HCT116 (cell line): ENCODE data around the gene ZC3H15. TPM values are rescaled to one million over a fixed set of nuclear protein-coding genes. Genes with fewer than 3 reads are reported as not detected.

Source experiments
- ATAC-seq: fragments of 200-7000 bp; cut with Tn5 transposase; 2 replicates; pipeline ENCODE4 v1.9.1; 2020; ENCODE audit warnings: mild to moderate bottlenecking, moderate library complexity
- BruUV-seq: library from RNA; stranded (reverse); fragments of 400-500 nt; replicated peaks from 2 replicates; lab custom pipeline; 2021; lab: Mats Ljungman, UMichigan
- CTCF ChIA-PET: fragments of 300-600 bp; sonication (Branson Sonifier 250); formaldehyde crosslinking; loops from one replicate; lab custom pipeline; 2021; ENCODE audit warnings: antibody characterized with exemption; lab: Charles Lee
- POLR2A ChIA-PET: fragments of 300-600, 350-600 bp; sonication (Branson Sonifier 250); formaldehyde crosslinking; loops from one replicate; lab custom pipeline; 2021; ENCODE audit warnings: antibody characterized with exemption; lab: Charles Lee
- RAD21 ChIA-PET, 2 experiments: fragments of 300-600 bp; sonication (Branson Sonifier 250); formaldehyde crosslinking; loops; one replicate each; lab custom pipeline; 2023; ENCODE audit warnings: low total read pairs in 2 of 2; ENCODE audit not compliant: uncharacterized antibody in 2 of 2, unreplicated experiment in 2 of 2, low non-redundant PET in 1 of 2; lab: Charles Lee
- DNase-seq: peaks from one replicate; pipeline ENCODE4 v3.0.0-alpha.2; 2010; ENCODE audit warnings: low read depth, low spot score
- H2AFZ ChIP-seq: fragments of 200-600 bp; shearing (Covaris generic), sonication (generic); 2 replicates; pipeline ENCODE4 v1.6.1; 2017; ENCODE audit warnings: low read depth, mixed run types, mixed read lengths, antibody characterized with exemption, low read length; ENCODE audit not compliant: poor library complexity, severe bottlenecking
- H3K27ac ChIP-seq: 2 replicates; pipeline ENCODE4 v1.5.1; 2012; ENCODE audit warnings: low read depth, low read length
- H3K27me3 ChIP-seq: fragments of 200-600 bp; sonication (generic); 2 replicates; pipeline ENCODE4 v1.6.1; 2016; ENCODE audit warnings: mixed run types, low read length, mixed read lengths; ENCODE audit not compliant: insufficient read depth
- H3K36me3 ChIP-seq, 2 experiments: fragments of 200-500 bp in 1 of 2; fragments of 200-600 bp in 1 of 2; sonication (Bioruptor generic) in 1 of 2; sonication (generic) in 1 of 2; 2 replicates each; pipeline versions ENCODE4 v1.5.1 to v1.6.1; 2014 to 2016; ENCODE audit warnings: low read length in 2 of 2, inconsistent platforms in 1 of 2, mixed read lengths in 1 of 2, mixed run types in 1 of 2; ENCODE audit not compliant: insufficient read depth in 2 of 2, control insufficient read depth in 1 of 2
- H3K4me1 ChIP-seq, 2 experiments: fragments of 200-600 bp in 1 of 2; sonication (generic) in 1 of 2; 2 replicates each; pipeline versions ENCODE4 v1.5.1 to v1.6.1; 2012 to 2017; ENCODE audit warnings: low read length in 2 of 2, inconsistent platforms in 1 of 2, mild to moderate bottlenecking in 1 of 2, mixed read lengths in 1 of 2, mixed run types in 1 of 2, moderate library complexity in 1 of 2; ENCODE audit not compliant: insufficient read depth in 2 of 2, control insufficient read depth in 1 of 2
- H3K4me2 ChIP-seq: fragments of 200-600 bp; sonication (generic); 2 replicates; pipeline ENCODE4 v1.6.1; 2017; ENCODE audit warnings: mixed run types, low read length, mixed read lengths
- H3K4me3 ChIP-seq, 2 experiments: fragments of 200-600 bp in 1 of 2; sonication (generic) in 1 of 2; replicated peaks in 1 of 2; 2 replicates each; pipeline ENCODE4 v1.5.1; 2011 to 2016; ENCODE audit warnings: low read length in 2 of 2, control low read depth in 1 of 2, low read depth in 1 of 2, mild to moderate bottlenecking in 1 of 2, mixed read lengths in 1 of 2, mixed run types in 1 of 2
- H3K79me2 ChIP-seq: fragments of 200-600 bp; sonication (generic); 2 replicates; pipeline ENCODE4 v1.6.1; 2017; ENCODE audit warnings: mild to moderate bottlenecking, mixed run types, low read length, moderate library complexity, mixed read lengths; ENCODE audit not compliant: insufficient read depth
- H3K9ac ChIP-seq: fragments of 200-600 bp; sonication (generic); 2 replicates; pipeline ENCODE4 v1.6.1; 2016; ENCODE audit warnings: low read length, mixed read lengths
- H3K9me2 ChIP-seq: fragments of 200-600 bp; sonication (generic), shearing (Covaris generic); 2 replicates; pipeline ENCODE4 v1.6.1; 2017; ENCODE audit warnings: mixed run types, mild to moderate bottlenecking, moderate library complexity; ENCODE audit not compliant: insufficient read depth
- H3K9me3 ChIP-seq, 2 experiments: fragments of 200-500 bp in 1 of 2; fragments of 200-600 bp in 1 of 2; sonication (Bioruptor generic) in 1 of 2; sonication (generic) in 1 of 2; 2 replicates each; pipeline ENCODE4 v1.6.1; 2014 to 2017; ENCODE audit warnings: low read length in 2 of 2, mixed read lengths in 2 of 2, inconsistent platforms in 1 of 2, low read depth in 1 of 2, mild to moderate bottlenecking in 1 of 2, mixed run types in 1 of 2, moderate library complexity in 1 of 2; ENCODE audit not compliant: control insufficient read depth in 1 of 2, insufficient read depth in 1 of 2
- H4K20me1 ChIP-seq: fragments of 200-600 bp; sonication (generic), shearing (Covaris generic); 2 replicates; pipeline ENCODE4 v1.6.1; 2017; ENCODE audit warnings: mixed run types, mild to moderate bottlenecking, moderate library complexity; ENCODE audit not compliant: insufficient read depth
- CEBPB ChIP-seq: IDR thresholded peaks from 2 replicates; pipeline ENCODE4 v1.6.1; 2012; ENCODE audit warnings: low read depth
- CTCF ChIP-seq, 3 experiments: fragments of 200-600 bp in 1 of 3; sonication (generic) in 1 of 3; IDR thresholded peaks in 2 of 3; conservative IDR thresholded peaks in 1 of 3; 2 replicates each; pipeline ENCODE4 v1.5.1; 2012 to 2017; ENCODE audit warnings: low read depth in 2 of 3, low read length in 2 of 3, antibody characterized with exemption in 1 of 3, borderline replicate concordance in 1 of 3, control low read depth in 1 of 3, mild to moderate bottlenecking in 1 of 3, mixed read lengths in 1 of 3, mixed run types in 1 of 3, moderate library complexity in 1 of 3; ENCODE audit not compliant: insufficient read depth in 1 of 3
- EGR1 ChIP-seq: IDR thresholded peaks from 2 replicates; pipeline ENCODE4 v1.6.1; 2012; ENCODE audit warnings: low read depth
- EZH2 ChIP-seq: fragments of 200-600 bp; sonication (generic); IDR thresholded peaks from 2 replicates; pipeline ENCODE4 v1.6.1; 2017; ENCODE audit warnings: antibody characterized with exemption, mixed run types
- EZH2phosphoT487 ChIP-seq: fragments of 200-600 bp; IDR thresholded peaks from 2 replicates; pipeline ENCODE4 v1.6.1; 2018; ENCODE audit warnings: antibody characterized with exemption, borderline replicate concordance
- FOSL1 ChIP-seq: IDR thresholded peaks from 2 replicates; pipeline ENCODE4 v1.6.1; 2012; ENCODE audit warnings: low read depth
- JUND ChIP-seq: IDR thresholded peaks from 2 replicates; pipeline ENCODE4 v1.6.1; 2012
- MAX ChIP-seq: IDR thresholded peaks from 2 replicates; pipeline ENCODE4 v1.6.1; 2012
- RAD21 ChIP-seq: IDR thresholded peaks from 2 replicates; pipeline ENCODE4 v1.6.1; 2012; ENCODE audit warnings: low read depth, mild to moderate bottlenecking
- SIN3A ChIP-seq: IDR thresholded peaks from 2 replicates; pipeline ENCODE4 v1.6.1; 2012; ENCODE audit warnings: low read depth
- SP1 ChIP-seq: IDR thresholded peaks from 2 replicates; pipeline ENCODE4 v1.6.1; 2012; ENCODE audit warnings: low read depth
- SRF ChIP-seq: IDR thresholded peaks from 2 replicates; pipeline ENCODE4 v1.6.1; 2012; ENCODE audit warnings: low read depth
- ZNF274 ChIP-seq: fragments of 200-500 bp; sonication (Bioruptor generic); IDR thresholded peaks from 2 replicates; pipeline ENCODE4 v1.6.1; 2014; ENCODE audit warnings: mild to moderate bottlenecking, low read depth, low read length, inconsistent platforms
- intact Hi-C: fragments of 100-400 bp; cut with micrococcal nuclease; formaldehyde crosslinking; loops from 2 replicates; pipeline ENCODE4 v1.10.0; 2022
- total RNA-seq: library from RNA; stranded (reverse); gene quantifications from one replicate; pipeline ENCODE4 v1.2.1, GENCODE V29; 2021; ENCODE audit not compliant: unreplicated experiment
- TF ChIP-seq, protein P1 (sequence below): IDR thresholded peaks from 2 replicates; pipeline ENCODE4 v1.6.1; 2012

The ZC3H15 gene
- total RNA-seq, 1 experiment from 2014 or later: 75.2 TPM

- intact Hi-C loops: no loop called here
- TF ChIP-seq CTCF (IDR thresholded peaks at IDR 0.05 in 2 of 3, conservative IDR thresholded peaks at IDR 0.05 in 1 of 3; ENCODE audit: borderline replicate concordance in 1 of 3, insufficient read depth in 1 of 3, low read depth in 2 of 3, low read length in 2 of 3) (no peak), ZNF274 (no peak)
- H3K9ac ChIP-seq: no peak overlapping the region
- H3K4me1 ChIP-seq: no peaks in the 10 kb centered on the region
- no peak for ATAC-seq
- no peak overlapping the region for H2AFZ ChIP-seq
- no peaks in the 10 kb centered on the region for H3K36me3 ChIP-seq
- ChIA-PET RAD21 (no interaction called here), CTCF (no interaction called here), POLR2A (no interaction called here)
- H3K79me2 ChIP-seq: no peaks in the 10 kb centered on the region
- no peaks in the 10 kb centered on the region for H4K20me1 ChIP-seq
- H3K4me2 ChIP-seq: no peak overlapping the region
- no peaks in the 10 kb centered on the region for H3K9me3 ChIP-seq
- no TSS peak for BruUV-seq
- no peak overlapping the region for H3K27ac ChIP-seq
- no peak overlapping the region for H3K4me3 ChIP-seq
- no peaks in the 10 kb centered on the region for H3K27me3 ChIP-seq
- no peak for DNase-seq
- no peaks in the 10 kb centered on the region for H3K9me2 ChIP-seq
Measured at GRCh38 chr2:186533717-186534116, 47.7 kb downstream of the ZC3H15 start.

- POLR2A ChIA-PET: no interaction called here
- Histone ChIP-seq H3K9ac (no peak overlapping the region), H4K20me1 (no peaks in the 10 kb centered on the region), H3K36me3 (no peaks in the 10 kb centered on the region), H3K9me2 (no peaks in the 10 kb centered on the region), H3K27ac (no peak overlapping the region), H3K79me2 (no peaks in the 10 kb centered on the region), H3K27me3 (no peaks in the 10 kb centered on the region), H3K9me3 (no peaks in the 10 kb centered on the region), H3K4me2 (no peak overlapping the region), H2AFZ (no peak overlapping the region), H3K4me3 (no peak overlapping the region), H3K4me1 (no peaks in the 10 kb centered on the region)
- CTCF ChIA-PET: no interaction called here
- RAD21 ChIA-PET: no interaction called here
- intact Hi-C loops: no loop called here
- BruUV-seq: no TSS peak
- DNase-seq: no peak
- no peak for ATAC-seq
- TF ChIP-seq, protein P1, sequence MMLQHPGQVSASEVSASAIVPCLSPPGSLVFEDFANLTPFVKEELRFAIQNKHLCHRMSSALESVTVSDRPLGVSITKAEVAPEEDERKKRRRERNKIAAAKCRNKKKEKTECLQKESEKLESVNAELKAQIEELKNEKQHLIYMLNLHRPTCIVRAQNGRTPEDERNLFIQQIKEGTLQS: no peak
- TF ChIP-seq CTCF (IDR thresholded peaks at IDR 0.05 in 2 of 3, conservative IDR thresholded peaks at IDR 0.05 in 1 of 3; ENCODE audit: borderline replicate concordance in 1 of 3, insufficient read depth in 1 of 3, low read depth in 2 of 3, low read length in 2 of 3) (no peak), EZH2phosphoT487 (no peak), CEBPB (no peak), RAD21 (no peak), JUND (no peak), FOSL1 (no peak), SRF (no peak), EZH2 (no peak), ZNF274 (no peak), EGR1 (no peak), SIN3A (no peak), MAX (no peak), SP1 (no peak)
Measured at GRCh38 chr2:186534406-186534805, 48.3 kb downstream of the ZC3H15 start.
